IMR-90 (cell line): ENCODE results near the gene C3orf22.

Experiments
- BHLHE40 ChIP-seq: fragments of 150-350 bp; IDR thresholded peaks from 2 replicates; pipeline ENCODE4 v1.6.1; 2016; ENCODE audit warnings: mild to moderate bottlenecking, low read depth, low read length
- CEBPB ChIP-seq: IDR thresholded peaks from 2 replicates; pipeline ENCODE4 v1.6.1; 2012; ENCODE audit warnings: low read depth, low read length, improper control_type of control experiment
- CHD1 ChIP-seq: IDR thresholded peaks from 2 replicates; pipeline ENCODE4 v1.6.1; 2012; ENCODE audit warnings: low read depth, low read length, improper control_type of control experiment
- CTCF ChIP-seq: conservative IDR thresholded peaks from 2 replicates; pipeline ENCODE4 v1.5.1; 2012; ENCODE audit warnings: mild to moderate bottlenecking, low read depth, low read length, improper control_type of control experiment
- MAZ ChIP-seq: IDR thresholded peaks from 2 replicates; pipeline ENCODE4 v1.6.1; 2012; ENCODE audit warnings: low read depth, mild to moderate bottlenecking, low read length, improper control_type of control experiment, moderate library complexity, borderline replicate concordance
- NFE2L2 ChIP-seq: fragments of 150-350 bp; IDR thresholded peaks from 2 replicates; pipeline ENCODE4 v1.6.1; 2016; ENCODE audit warnings: low read depth, mild to moderate bottlenecking, low read length
- POLR2A ChIP-seq: IDR thresholded peaks from 2 replicates; pipeline ENCODE4 v1.6.1; 2012; ENCODE audit warnings: mild to moderate bottlenecking, low read depth, low read length
- RFX5 ChIP-seq: IDR thresholded peaks from 2 replicates; pipeline ENCODE4 v1.8.0; 2012; ENCODE audit warnings: low read depth, mild to moderate bottlenecking, low read length, moderate library complexity
- USF2 ChIP-seq: fragments of 150-350 bp; IDR thresholded peaks from 2 replicates; pipeline ENCODE4 v1.6.1; 2017; ENCODE audit warnings: mild to moderate bottlenecking, antibody characterized with exemption, low read length, low read depth

- TF ChIP-seq CTCF, result no peak
- no peak for TF ChIP-seq POLR2A
- no peak for TF ChIP-seq MAZ
- no peak for TF ChIP-seq CHD1
- no peak for TF ChIP-seq USF2
- no peak for TF ChIP-seq CEBPB
- no peak for TF ChIP-seq RFX5
- TF ChIP-seq NFE2L2, result no peak
- TF ChIP-seq BHLHE40, result no peak
Observed at GRCh38 chr3:126517291-126517951, 41.3 kb downstream of the C3orf22 start, which contains the start of gene UROC1.
